PFSK-1 (cell line): ENCODE measurements around the gene TREX2.

Source experiments
- FOXP2 ChIP-seq: optimal IDR thresholded peaks from 2 replicates; pipeline ENCODE3; 2011; ENCODE audit warnings: borderline replicate concordance, control low read depth, inconsistent platforms; ENCODE audit not compliant: insufficient read depth; ENCODE audit errors: extremely low read length, extremely low read depth
- POLR2AphosphoS5 ChIP-seq: IDR thresholded peaks from 2 replicates; pipeline ENCODE4 v1.6.1; 2012; ENCODE audit warnings: low read depth, mild to moderate bottlenecking, control low read depth, low read length, moderate library complexity
- SIN3A ChIP-seq: IDR thresholded peaks from 2 replicates; pipeline ENCODE4 v1.6.1; 2012; ENCODE audit warnings: mild to moderate bottlenecking, low read length, moderate library complexity, borderline replicate concordance; ENCODE audit not compliant: insufficient read depth
- TAF1 ChIP-seq: IDR thresholded peaks from 2 replicates; pipeline ENCODE4 v1.6.1; 2012; ENCODE audit warnings: low read length, control low read depth, borderline replicate concordance; ENCODE audit not compliant: insufficient read depth
- TF ChIP-seq, protein P1 (sequence below), 2 experiments: IDR thresholded peaks; 2 replicates each; pipeline versions ENCODE4 v1.6.1 to v1.8.0; 2011 to 2012; ENCODE audit warnings: low read depth in 2 of 2, low read length in 2 of 2, control low read depth in 1 of 2, inconsistent platforms in 1 of 2, mild to moderate bottlenecking in 1 of 2, moderate library complexity in 1 of 2; ENCODE audit not compliant: insufficient read depth in 1 of 2

TREX2 gene

DNA sequence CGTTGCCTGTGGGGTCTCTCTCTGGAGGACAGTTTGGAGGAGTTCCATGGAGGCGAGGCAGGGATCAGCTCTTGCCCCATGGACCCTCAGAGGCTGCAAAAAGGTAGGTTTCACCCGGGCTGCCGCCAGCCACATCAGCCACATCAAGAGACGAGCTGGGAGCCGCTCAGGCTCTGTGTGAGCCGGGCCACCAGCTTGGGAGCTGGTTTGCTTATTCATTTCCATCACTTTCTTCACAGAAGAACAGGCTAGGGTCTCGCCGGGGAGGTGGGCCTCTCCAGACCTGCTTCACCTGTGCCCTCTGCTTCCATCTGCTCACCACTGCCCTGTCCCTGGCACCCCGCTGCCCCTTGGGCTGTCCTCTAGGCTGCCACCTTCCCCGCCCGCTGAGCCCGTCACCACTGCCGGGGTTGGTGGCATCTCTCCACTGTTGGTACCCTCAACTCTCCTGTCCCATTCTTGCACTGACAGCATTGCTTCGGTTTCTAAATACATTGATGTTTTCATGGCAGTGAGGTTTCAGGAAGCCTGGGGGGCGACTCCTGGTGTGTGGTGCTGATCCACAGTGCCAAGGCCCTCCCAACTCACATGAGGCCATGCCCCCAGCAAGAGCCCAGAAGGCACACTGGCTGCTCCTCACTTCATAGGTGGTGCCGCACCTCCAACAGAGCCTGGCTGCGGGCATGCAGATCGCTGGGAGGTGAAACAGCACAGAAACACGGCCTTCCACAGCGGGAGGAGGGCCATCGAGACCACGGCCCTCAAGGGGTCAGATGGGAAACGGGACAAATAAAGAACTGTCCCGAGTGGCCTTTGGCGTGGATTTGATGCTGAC, 4.5 kb upstream of the TREX2 start:
- no peak for TF ChIP-seq TAF1
- TF ChIP-seq POLR2AphosphoS5, result no peak
- TF ChIP-seq FOXP2, result no peak
- TF ChIP-seq, protein P1, sequence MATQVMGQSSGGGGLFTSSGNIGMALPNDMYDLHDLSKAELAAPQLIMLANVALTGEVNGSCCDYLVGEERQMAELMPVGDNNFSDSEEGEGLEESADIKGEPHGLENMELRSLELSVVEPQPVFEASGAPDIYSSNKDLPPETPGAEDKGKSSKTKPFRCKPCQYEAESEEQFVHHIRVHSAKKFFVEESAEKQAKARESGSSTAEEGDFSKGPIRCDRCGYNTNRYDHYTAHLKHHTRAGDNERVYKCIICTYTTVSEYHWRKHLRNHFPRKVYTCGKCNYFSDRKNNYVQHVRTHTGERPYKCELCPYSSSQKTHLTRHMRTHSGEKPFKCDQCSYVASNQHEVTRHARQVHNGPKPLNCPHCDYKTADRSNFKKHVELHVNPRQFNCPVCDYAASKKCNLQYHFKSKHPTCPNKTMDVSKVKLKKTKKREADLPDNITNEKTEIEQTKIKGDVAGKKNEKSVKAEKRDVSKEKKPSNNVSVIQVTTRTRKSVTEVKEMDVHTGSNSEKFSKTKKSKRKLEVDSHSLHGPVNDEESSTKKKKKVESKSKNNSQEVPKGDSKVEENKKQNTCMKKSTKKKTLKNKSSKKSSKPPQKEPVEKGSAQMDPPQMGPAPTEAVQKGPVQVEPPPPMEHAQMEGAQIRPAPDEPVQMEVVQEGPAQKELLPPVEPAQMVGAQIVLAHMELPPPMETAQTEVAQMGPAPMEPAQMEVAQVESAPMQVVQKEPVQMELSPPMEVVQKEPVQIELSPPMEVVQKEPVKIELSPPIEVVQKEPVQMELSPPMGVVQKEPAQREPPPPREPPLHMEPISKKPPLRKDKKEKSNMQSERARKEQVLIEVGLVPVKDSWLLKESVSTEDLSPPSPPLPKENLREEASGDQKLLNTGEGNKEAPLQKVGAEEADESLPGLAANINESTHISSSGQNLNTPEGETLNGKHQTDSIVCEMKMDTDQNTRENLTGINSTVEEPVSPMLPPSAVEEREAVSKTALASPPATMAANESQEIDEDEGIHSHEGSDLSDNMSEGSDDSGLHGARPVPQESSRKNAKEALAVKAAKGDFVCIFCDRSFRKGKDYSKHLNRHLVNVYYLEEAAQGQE (IDR thresholded peaks at IDR 0.05; ENCODE audit: insufficient read depth in 1 of 2, low read depth in 2 of 2, low read length in 2 of 2), result no peak
- TF ChIP-seq SIN3A, result no peak

DNA sequence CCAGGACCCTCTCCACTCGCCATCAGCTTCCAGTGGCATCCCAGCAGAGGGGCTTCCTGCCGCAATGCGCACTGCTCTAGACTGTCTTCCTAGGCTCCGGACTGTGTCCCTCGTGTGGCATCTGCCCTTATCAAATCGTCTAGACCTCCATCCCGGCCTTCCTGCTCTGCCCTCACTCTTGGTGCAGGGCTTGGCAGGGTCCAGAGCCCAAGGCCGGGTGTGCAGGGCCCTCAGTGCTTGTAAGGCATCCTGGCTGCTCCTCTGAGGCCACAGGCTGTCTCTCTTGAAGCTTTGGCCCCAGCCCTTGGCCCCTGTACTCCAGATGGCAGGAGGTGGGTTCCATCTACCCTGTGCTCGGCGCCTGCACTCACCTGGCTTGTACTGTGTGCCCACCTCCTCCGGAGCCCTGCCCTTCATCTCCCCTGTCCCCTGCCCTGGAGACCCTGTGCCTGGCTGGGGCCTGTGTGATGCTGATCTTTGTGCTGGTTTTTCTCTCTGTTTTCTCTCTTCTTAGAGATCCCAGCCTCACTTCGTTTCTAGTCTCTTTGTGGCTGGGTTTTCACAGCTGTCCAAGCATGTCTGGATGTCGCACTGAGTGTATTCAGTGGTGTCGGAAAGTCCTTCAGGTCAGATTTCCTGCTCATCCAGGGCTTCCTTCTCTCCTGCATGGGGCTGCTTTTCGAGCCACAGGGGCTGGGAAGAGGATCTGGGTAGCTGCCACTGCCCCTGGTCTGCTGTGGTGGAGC, 3.7 kb upstream of the TREX2 start:
- no peak for TF ChIP-seq FOXP2
- TF ChIP-seq POLR2AphosphoS5, result no peak
- TF ChIP-seq TAF1, result no peak
- no peak for TF ChIP-seq SIN3A
- TF ChIP-seq, protein P1 (IDR thresholded peaks at IDR 0.05; ENCODE audit: insufficient read depth in 1 of 2, low read depth in 2 of 2, low read length in 2 of 2), result no peak

DNA sequence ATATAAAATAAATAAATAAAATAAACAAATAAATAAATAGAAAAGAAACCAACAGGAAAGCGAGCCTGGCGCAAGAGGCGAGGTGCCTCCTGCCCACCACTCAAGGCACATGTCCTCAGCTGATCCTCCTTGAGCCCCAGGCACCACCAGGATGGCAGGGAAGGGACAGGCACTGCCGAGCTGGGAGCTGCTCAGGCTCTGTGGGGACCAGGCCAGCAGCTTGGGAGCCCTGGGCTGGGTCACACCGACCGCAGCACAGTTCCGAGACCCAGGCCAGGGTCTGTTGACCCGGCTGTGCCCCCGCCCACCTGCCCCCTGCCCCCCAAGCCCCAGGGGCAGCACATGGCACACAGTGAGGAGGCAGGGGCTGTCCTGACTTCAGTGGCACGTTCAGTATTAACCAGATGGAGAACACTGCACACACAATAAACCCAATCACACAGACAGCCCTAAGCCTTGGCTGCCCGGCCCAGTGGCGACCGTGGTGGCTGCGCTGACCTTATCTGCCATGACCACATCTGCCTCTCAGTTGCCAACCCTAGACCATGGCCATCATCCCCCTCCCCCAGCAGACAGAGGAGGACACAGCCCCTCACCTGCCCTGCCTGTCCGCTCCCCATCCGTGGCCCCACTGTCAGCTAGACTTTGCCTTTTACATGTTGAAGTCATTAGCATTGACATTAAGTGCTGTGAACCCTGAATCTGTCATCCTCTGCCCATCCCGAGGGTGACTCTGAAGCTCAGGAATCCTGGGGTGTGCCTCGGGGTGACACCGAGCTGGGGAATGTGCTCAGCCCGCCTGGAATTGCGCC, 2.9 kb upstream of the TREX2 start:
- TF ChIP-seq, protein P1 (IDR thresholded peaks at IDR 0.05; ENCODE audit: insufficient read depth in 1 of 2, low read depth in 2 of 2, low read length in 2 of 2), result no peak

DNA sequence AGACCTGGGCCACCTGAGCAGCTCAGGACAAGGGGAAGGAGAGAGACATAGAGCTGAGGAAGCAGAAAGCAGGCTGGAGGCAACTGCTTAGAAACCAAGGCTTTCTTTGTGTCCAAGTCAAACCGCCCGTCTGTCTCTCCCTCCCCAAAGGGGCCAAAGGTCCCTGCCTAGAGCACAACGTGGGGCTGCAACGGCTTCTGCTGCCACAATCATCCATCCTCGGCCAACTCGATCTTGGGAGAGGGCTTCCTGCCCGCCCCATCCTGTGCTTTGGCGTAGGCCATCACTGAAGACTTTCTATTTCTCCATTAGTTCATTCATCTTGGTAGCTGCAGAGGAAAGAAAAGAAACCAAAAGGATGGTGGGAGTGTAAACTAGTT, 1.7 kb upstream of the TREX2 start:
- TF ChIP-seq SIN3A (no peak), TAF1 (no peak), POLR2AphosphoS5 (no peak), FOXP2 (no peak)
- TF ChIP-seq, protein P1 (IDR thresholded peaks at IDR 0.05; ENCODE audit: insufficient read depth in 1 of 2, low read depth in 2 of 2, low read length in 2 of 2), result no peak
